Omental fat pad (tissue), 4 donors: ENCODE results near the gene GNB3. TPM values are rescaled to one million over a fixed set of nuclear protein-coding genes. Genes with fewer than 3 reads are reported as not detected.

Experiments used
- ATAC-seq: fragments of 150-250 bp; one replicate; pipeline ENCODE4 v1.9.1; 2016; ENCODE audit warnings: mild to moderate bottlenecking, moderate library complexity; ENCODE audit not compliant: low FRiP score
- DNase-seq: peaks from one replicate; pipeline ENCODE4 v3.0.0-alpha.2; 2019; ENCODE audit warnings: low spot score
- CTCF ChIP-seq, 3 donors: fragments of 450-650 bp; IDR thresholded peaks; one replicate each; pipeline ENCODE4 v1.5.1; 2016 to 2017; ENCODE audit warnings: antibody characterized with exemption in 3 of 3, mild to moderate bottlenecking in 3 of 3, moderate library complexity in 2 of 3
- total RNA-seq, 4 donors: library from RNA; depleted of rRNA; stranded (reverse); fragments of >200 nt; gene quantifications; one replicate each; pipeline ENCODE4 v1.1.0, GENCODE V29; 2016

GNB3 gene
- total RNA-seq, 4 donors from 2014 or later, result 0.25 to 2.0 (median 0.48) TPM; not detected in 1

DNA sequence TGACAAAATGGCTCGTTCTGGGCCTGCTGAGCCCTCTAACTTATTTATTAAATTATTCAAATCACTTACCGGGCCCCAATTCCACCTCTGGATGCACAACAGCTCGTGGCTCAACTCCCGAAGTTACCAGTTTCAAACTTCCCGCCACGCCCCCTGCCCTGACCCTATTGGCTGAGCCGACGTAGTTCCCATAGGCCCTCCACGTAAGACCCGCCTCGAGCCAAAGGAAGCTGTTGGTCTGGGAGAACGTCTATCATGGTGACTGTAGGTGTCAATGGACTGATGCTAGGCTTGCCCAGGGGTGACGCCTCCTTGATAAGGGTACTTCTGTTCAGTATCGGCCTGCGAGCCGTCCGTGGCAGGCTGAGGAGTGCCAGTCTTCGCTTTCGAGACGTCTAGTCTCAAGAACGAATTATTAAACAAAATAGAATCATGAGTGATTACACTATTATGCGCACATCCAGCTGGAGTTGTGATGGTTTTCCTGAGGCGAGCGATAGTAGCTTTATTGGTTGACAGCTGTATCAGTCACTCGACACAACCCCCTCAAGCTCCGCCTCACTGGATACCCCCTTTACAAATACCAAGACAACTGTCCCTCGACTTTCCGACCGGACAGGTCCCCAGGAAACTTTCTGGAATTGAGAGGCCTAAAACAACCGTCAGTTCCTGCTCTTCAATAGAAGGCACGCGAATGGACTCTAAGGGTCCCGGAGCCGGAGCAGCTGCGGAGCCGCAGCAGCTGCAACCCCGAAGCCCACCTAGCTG lies 10.6 kb downstream of the GNB3 start, which contains the start of gene CDCA3:
CDCA3 (minus strand) TSS at position 134 of the 768 bp plus-strand sequence. CDS start 334 bp downstream, outside the sequence.
- ATAC-seq (peak; percentile 73), DNase-seq (peak; percentile 92)
- TF ChIP-seq CTCF (IDR thresholded peaks at IDR 0.05), result no peak

DNA sequence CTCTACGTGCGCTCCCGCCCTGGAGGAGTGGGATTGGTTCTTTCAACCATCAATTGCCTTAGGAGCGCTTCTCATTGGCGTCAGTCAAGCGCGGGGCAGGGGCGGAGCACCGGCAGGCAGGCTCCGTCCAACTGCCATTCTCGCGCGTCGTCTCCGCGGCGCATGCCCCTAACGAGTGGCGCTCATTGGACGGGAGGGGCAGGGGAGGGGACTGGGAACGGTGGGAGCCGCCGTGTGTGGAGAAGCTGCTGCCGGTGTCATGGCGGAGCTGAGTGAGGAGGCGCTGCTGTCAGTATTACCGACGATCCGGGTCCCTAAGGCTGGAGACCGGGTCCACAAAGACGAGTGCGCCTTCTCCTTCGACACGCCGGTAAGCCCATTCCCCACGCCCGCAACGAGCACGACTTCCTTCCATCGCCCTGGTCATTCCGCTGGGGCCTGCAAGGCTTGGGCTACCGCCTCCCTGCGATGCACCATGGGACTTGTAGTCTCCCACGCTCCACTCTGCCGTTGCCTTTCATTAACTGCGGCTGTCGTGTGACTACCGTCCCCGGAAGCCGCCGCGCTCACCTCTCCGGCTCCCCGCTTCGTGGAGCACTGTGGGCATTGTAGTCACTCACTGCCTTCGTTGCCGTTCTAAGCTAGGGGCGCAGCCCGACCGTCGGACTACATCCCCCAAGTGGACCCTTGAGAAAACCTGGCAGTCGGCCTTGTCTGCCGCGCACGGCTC lies 11.4 kb downstream of the GNB3 start, which contains the start of gene USP5:
USP5 (plus strand) TSS at position 230 of the 730 bp plus-strand sequence; CDS start at position 260, 30 bp downstream.
- ATAC-seq (peak; percentile 94), DNase-seq (peak; percentile 85)
- no peak for TF ChIP-seq CTCF (IDR thresholded peaks at IDR 0.05)

- ATAC-seq (no peak), DNase-seq (no peak)
- TF ChIP-seq CTCF (IDR thresholded peaks at IDR 0.05), result no peak
These were observed 12.1 kb downstream of the GNB3 start for GRCh38 chr12:6852651-6853354.

DNA sequence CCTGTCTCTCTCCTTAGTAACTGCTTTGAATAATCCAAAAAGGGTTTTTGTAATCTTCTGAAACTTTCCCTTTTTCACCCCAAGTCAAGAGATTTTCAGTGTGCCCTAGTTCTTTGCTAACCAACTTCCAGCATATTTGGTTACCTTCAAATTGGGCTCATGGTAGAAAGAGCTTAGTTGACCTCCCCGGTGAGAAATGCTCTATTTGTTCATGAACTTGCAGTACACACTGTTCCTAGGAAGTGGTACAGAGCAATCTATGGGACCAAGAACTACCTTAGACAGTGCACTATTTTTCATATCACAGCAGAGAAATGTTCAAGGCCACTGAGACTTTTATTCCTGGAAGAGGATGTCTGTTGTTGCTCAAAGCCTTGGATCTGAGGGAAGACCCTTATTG lies 12.9 kb downstream of the GNB3 start:
- TF ChIP-seq CTCF (IDR thresholded peaks at IDR 0.05), result no peak
- DNase-seq (no peak), ATAC-seq (no peak)

DNA sequence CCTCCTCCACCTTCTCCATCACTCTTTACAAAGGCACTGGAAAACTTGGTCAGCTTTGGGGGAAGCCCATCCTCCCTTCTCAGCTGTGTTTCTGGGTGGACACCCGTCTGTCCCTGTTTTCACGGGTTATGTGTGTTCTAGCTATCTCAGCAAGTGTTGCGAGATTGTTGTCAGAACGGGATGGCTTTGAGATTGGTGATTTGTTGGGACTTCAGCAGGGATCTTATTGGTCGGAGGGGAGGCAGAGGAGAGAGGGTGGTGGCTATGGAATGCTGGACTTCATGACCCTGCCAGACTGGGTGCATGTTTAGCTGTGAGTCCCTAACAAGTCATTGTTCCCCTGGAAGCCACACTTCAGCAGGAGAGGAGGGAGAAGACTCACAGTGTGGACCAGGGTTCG lies 13.3 kb downstream of the GNB3 start:
- DNase-seq (no peak), ATAC-seq (no peak)
- no peak for TF ChIP-seq CTCF (IDR thresholded peaks at IDR 0.05)

DNA sequence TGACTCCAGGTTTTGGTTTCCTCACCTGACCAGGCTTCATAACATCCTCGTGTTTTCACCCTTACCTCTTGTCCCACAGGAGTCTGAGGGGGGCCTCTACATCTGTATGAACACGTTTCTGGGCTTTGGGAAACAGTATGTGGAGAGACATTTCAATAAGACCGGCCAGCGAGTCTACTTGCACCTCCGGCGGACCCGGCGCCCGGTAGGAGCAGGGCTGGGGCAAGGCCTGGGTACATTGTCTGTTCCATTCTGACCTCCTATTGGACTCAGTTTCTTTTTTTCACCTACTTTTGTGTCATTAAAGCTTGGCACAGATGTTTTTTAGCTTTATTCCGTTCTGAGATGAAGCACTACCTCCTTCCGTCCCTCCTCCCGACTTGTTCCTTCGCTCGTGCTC lies 14.6 kb downstream of the GNB3 start:
- DNase-seq (no peak), ATAC-seq (no peak)
- no peak for TF ChIP-seq CTCF (IDR thresholded peaks at IDR 0.05)
